Heart left ventricle (tissue), 13 donors: ENCODE results near the gene AFDN.

Experiments
- POLR2A ChIP-seq, 2 donors: fragments of 450-650 bp; IDR thresholded peaks; one replicate each; pipeline ENCODE4 v1.6.1; 2017; ENCODE audit warnings: antibody characterized with exemption in 2 of 2, mild to moderate bottlenecking in 2 of 2, moderate library complexity in 2 of 2
- TF ChIP-seq, protein P1 (sequence below), 12 donors: fragments of 200-600 bp; sonication (generic) in 4 of 12; IDR thresholded peaks; one replicate each; pipeline versions ENCODE4 v1.5.0 to v1.8.0; 2018 to 2022; ENCODE audit warnings: antibody characterized with exemption in 12 of 12, mild to moderate bottlenecking in 5 of 12
- donor health status: ischemic (EF 13 %, LVEDD 7.1; RV severe dilation, severe dysfunction).
- donor health status: DM: no; HTN: yes; CAD: no.
- donor health status: DM: no; HTN: no; CAD: no.
- donor health status: ischemic (EF 25% LVEDD 6.9; RV normal size, moderate dysfunction).
- donor health status: ischemic (EF 25% LVEDD 5.7; RV mildly dilated, moderate dysfunction).
- donor health status: ischemic (EF 35%, LVEDD 5.7; RV mildly dilated, moderate dysfunction).
- donor health status: nonischemic (EF 11% LVEDD 7.7; RV severe dilation, severe dysfunction).
- donor health status: DM: yes; HTN: yes; CAD: no.
- donor health status: PGD.
- donor health status: ischemic (EF 29% LVEDD 5.4; RV normal size, mild dysfunction).
- donor health status: nonischemic (EF 23%, LVEDD 6.1; RV moderate dilation, normal function).

DNA sequence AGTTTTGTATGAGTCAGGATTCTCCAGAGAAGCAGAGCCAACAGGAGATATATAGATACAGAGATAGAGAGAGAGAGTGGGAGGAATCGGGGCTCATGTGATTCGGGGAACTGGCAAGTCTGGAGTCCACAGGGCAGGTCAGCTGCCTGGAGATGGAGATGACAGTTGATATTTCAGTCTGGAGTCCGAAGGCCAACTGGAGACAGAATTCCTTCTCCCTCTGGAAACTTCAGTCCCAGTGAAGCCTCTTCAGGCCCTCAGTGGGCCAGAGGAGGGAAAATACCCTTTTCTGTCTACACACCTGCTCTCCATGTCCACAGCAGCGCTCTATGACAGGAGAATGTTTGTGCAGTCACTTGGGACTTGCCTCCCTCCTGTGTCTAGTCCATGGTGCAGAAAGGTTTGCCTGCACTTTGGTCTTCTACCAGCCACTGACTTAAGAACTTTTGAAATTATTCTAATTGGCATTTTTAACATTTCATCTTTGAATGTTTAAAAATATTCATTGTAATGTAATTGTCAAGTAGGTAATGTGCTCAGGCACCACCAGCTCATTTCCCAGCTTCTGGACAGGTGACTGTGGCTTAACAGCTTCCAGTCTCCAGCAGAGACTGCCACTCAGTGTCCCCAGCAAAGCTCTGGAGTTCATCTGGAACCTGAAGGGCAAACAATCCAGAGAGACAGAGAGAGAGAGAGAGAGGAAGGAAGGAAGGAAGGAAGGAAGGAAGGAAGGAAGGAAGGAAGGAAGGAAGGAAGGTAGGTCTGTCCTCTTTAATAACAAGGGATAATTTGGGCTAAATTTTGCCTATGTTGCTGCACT is 43.8 kb upstream of the AFDN start:
- TF ChIP-seq, protein P1, sequence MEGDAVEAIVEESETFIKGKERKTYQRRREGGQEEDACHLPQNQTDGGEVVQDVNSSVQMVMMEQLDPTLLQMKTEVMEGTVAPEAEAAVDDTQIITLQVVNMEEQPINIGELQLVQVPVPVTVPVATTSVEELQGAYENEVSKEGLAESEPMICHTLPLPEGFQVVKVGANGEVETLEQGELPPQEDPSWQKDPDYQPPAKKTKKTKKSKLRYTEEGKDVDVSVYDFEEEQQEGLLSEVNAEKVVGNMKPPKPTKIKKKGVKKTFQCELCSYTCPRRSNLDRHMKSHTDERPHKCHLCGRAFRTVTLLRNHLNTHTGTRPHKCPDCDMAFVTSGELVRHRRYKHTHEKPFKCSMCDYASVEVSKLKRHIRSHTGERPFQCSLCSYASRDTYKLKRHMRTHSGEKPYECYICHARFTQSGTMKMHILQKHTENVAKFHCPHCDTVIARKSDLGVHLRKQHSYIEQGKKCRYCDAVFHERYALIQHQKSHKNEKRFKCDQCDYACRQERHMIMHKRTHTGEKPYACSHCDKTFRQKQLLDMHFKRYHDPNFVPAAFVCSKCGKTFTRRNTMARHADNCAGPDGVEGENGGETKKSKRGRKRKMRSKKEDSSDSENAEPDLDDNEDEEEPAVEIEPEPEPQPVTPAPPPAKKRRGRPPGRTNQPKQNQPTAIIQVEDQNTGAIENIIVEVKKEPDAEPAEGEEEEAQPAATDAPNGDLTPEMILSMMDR (IDR thresholded peaks at IDR 0.05) = no peak
- no peak for TF ChIP-seq POLR2A (IDR thresholded peaks at IDR 0.05)
